Trophoblast cell (in vitro differentiated cells and primary cell): ENCODE data around the gene GLRA3.

Experiments
- DNase-seq, 2 donors: peaks; one replicate each; pipeline ENCODE4 v3.0.0-alpha.2; 2016
- H2AFZ ChIP-seq: 2 replicates; pipeline ENCODE4 v1.6.1; 2013; ENCODE audit warnings: low read length, moderate library complexity, mild to moderate bottlenecking; ENCODE audit not compliant: insufficient read depth, poor library complexity
- H2AK5ac ChIP-seq: 2 replicates; pipeline ENCODE4 v1.6.1; 2013; ENCODE audit warnings: mild to moderate bottlenecking, low read length
- H2BK120ac ChIP-seq: 2 replicates; pipeline ENCODE4 v1.6.1; 2013; ENCODE audit warnings: low read length, mild to moderate bottlenecking, moderate library complexity; ENCODE audit not compliant: insufficient read depth, poor library complexity
- H2BK12ac ChIP-seq: 2 replicates; pipeline ENCODE4 v1.6.1; 2013; ENCODE audit warnings: mild to moderate bottlenecking, low read length, moderate library complexity
- H2BK5ac ChIP-seq: 2 replicates; pipeline ENCODE4 v1.6.1; 2013; ENCODE audit warnings: low read length, low read depth, moderate library complexity, mild to moderate bottlenecking; ENCODE audit not compliant: poor library complexity
- H3K14ac ChIP-seq: 2 replicates; pipeline ENCODE4 v1.6.1; 2013; ENCODE audit warnings: mild to moderate bottlenecking, low read length
- H3K18ac ChIP-seq: 2 replicates; pipeline ENCODE4 v1.6.1; 2013; ENCODE audit warnings: mild to moderate bottlenecking, low read length
- H3K23ac ChIP-seq: 2 replicates; pipeline ENCODE4 v1.6.1; 2013; ENCODE audit warnings: low read length
- H3K27ac ChIP-seq: 2 replicates; pipeline ENCODE4 v1.5.1; 2013; ENCODE audit warnings: low read depth, mild to moderate bottlenecking, inconsistent platforms, low read length, moderate library complexity
- H3K27me3 ChIP-seq: 2 replicates; pipeline ENCODE4 v1.6.1; 2013; ENCODE audit warnings: inconsistent platforms, mild to moderate bottlenecking, low read length, moderate library complexity; ENCODE audit not compliant: insufficient read depth
- H3K36me3 ChIP-seq, 2 experiments: 1 replicate in 1 of 2; 2 replicates in 1 of 2; pipeline ENCODE4 v1.6.1; 2013; ENCODE audit warnings: low read length in 2 of 2, mild to moderate bottlenecking in 2 of 2, moderate library complexity in 1 of 2; ENCODE audit not compliant: insufficient read depth in 2 of 2, control insufficient read depth in 1 of 2
- H3K4ac ChIP-seq: 2 replicates; pipeline ENCODE4 v1.6.1; 2013; ENCODE audit warnings: low read depth, mild to moderate bottlenecking, low read length, moderate library complexity
- H3K4me1 ChIP-seq, 2 experiments: 1 replicate in 1 of 2; 2 replicates in 1 of 2; pipeline ENCODE4 v1.6.1; 2013; ENCODE audit warnings: low read length in 2 of 2, mild to moderate bottlenecking in 2 of 2, moderate library complexity in 1 of 2; ENCODE audit not compliant: insufficient read depth in 2 of 2, control insufficient read depth in 1 of 2
- H3K4me2 ChIP-seq: 2 replicates; pipeline ENCODE4 v1.6.1; 2013; ENCODE audit warnings: inconsistent platforms, mild to moderate bottlenecking, low read length, moderate library complexity
- H3K4me3 ChIP-seq: 2 replicates; pipeline ENCODE4 v1.5.1; 2013; ENCODE audit warnings: mild to moderate bottlenecking, low read depth, low read length, inconsistent platforms
- H3K79me1 ChIP-seq: one replicate; pipeline ENCODE4 v1.6.1; 2013; ENCODE audit warnings: low read length
- H3K79me2 ChIP-seq: 2 replicates; pipeline ENCODE4 v1.6.1; 2013; ENCODE audit warnings: low read length, mild to moderate bottlenecking; ENCODE audit not compliant: control insufficient read depth, insufficient read depth, poor library complexity
- H3K9ac ChIP-seq: 2 replicates; pipeline ENCODE4 v1.6.1; 2013; ENCODE audit warnings: mild to moderate bottlenecking, low read length
- H3K9me3 ChIP-seq: 2 replicates; pipeline ENCODE4 v1.6.1; 2013; ENCODE audit warnings: low read depth, mild to moderate bottlenecking, control low read depth, inconsistent platforms, low read length; ENCODE audit not compliant: insufficient read depth
- H4K12ac ChIP-seq: 2 replicates; pipeline ENCODE4 v1.6.1; 2013; ENCODE audit warnings: low read depth, mild to moderate bottlenecking, low read length, moderate library complexity
- H4K8ac ChIP-seq: 2 replicates; pipeline ENCODE4 v1.6.1; 2013; ENCODE audit warnings: low read depth, mild to moderate bottlenecking, low read length, moderate library complexity
- H4K91ac ChIP-seq: one replicate; pipeline ENCODE4 v1.6.1; 2013; ENCODE audit warnings: low read depth, mild to moderate bottlenecking, low read length, moderate library complexity
- WGBS: extraction: QIAGEN DNeasy Blood & Tissue Kit; methylation state at CpG from one replicate; pipeline ENCODE4 v1.1.7; 2013; ENCODE audit warnings: missing lambda C conversion rate; ENCODE audit not compliant: insufficient read length, insufficient coverage; ENCODE audit errors: extremely low coverage; 5-methylcytosine and 5-hydroxymethylcytosine counted together

Gene GLRA3

DNA sequence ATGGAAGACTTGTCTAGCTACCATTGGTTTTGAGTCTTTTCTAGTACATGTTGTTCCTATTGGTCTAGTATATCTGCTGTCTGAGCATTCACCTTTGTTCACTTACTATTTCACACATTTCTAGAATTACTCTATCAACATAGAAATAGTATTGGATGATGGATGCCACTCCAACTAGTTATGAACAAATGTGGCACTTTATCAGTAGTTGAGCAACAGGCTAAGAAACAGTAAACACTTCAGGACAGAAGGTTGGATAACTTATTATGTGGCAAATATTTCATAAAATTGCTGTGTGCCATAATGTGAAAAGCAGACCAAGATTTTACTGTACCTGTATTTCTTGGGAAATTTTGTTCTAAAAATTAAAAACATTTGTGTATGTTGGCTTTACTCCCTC is 42.4 kb upstream of the GLRA3 start:
- Histone ChIP-seq H4K91ac (no peak overlapping the region), H3K36me3 (no peaks in the 10 kb centered on the region), H2AK5ac (no peak overlapping the region), H4K8ac (no peak overlapping the region), H3K27ac (no peak overlapping the region), H3K27me3 (no peaks in the 10 kb centered on the region), H3K18ac (no peak overlapping the region), H4K12ac (no peak overlapping the region), H2BK5ac (no peak overlapping the region), H3K9me3 (no peaks in the 10 kb centered on the region), H3K79me1 (peaks cover 2% of the 10 kb centered on the region), H3K4ac (no peak overlapping the region), H3K14ac (no peak overlapping the region), H3K23ac (no peak overlapping the region), H3K4me3 (no peak overlapping the region), H2BK12ac (no peak overlapping the region), H3K9ac (no peak overlapping the region), H2AFZ (no peak overlapping the region), H3K4me2 (no peak overlapping the region), H2BK120ac (no peak overlapping the region), H3K4me1 (peaks cover 2 to 3% of the 10 kb centered on the region in 2 experiments), H3K79me2 (no peaks in the 10 kb centered on the region)
- DNase-seq: no peak

DNA sequence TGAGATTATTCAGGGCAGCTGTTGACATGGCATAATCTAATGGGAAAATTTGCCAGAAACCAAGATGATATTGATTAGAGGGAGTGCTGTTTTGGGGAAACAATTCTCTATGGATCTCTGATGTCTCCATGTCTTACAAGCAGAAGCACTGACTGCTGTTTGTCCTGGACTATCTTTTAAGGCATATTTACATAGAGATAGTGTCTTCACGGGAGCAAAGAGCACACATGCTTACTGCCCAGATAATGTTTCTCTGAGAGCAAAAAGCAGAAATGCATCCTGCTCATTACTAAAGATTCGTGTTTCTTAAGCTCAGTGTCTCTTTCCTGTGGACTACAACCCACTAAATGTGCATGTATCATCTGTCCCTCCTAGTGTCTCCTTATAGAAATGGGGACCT is 41.3 kb upstream of the GLRA3 start:
- Histone ChIP-seq H3K18ac (no peak overlapping the region), H3K4me2 (no peak overlapping the region), H3K14ac (no peak overlapping the region), H2AFZ (no peak overlapping the region), H3K79me2 (no peaks in the 10 kb centered on the region), H3K9me3 (no peaks in the 10 kb centered on the region), H3K36me3 (no peaks in the 10 kb centered on the region), H2BK5ac (no peak overlapping the region), H3K4me1 (peaks cover 2 to 3% of the 10 kb centered on the region in 2 experiments), H3K9ac (no peak overlapping the region), H2BK12ac (no peak overlapping the region), H3K23ac (no peak overlapping the region), H2AK5ac (no peak overlapping the region), H3K79me1 (peaks cover 2% of the 10 kb centered on the region), H4K12ac (no peak overlapping the region), H4K91ac (no peak overlapping the region), H4K8ac (no peak overlapping the region), H3K27ac (no peak overlapping the region), H2BK120ac (no peak overlapping the region), H3K4me3 (no peak overlapping the region), H3K4ac (no peak overlapping the region), H3K27me3 (no peaks in the 10 kb centered on the region)
- WGBS: no CpG with 5 or more reads among the region's 2 CpGs
- no peak for DNase-seq

DNA sequence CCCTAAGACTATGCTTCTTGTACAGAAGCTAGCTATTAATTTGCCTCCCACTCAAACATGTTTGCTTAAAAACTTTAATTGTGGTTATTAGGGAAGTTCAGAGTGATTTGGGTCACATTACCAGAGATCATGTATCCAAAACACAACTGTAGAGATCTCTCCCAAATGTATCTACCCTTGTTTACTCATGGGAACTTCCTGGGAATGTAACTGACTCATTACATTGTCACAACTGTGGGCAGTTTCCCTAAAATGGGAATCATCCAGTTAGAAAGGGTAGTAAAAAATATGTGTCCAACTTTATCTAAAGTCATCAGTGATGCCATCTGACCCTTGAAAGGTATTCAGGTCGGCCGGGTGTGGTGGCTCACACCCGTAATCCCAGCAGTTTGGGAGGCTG is 40.3 kb upstream of the GLRA3 start:
- H3K36me3 ChIP-seq: no peaks in the 10 kb centered on the region
- H2BK12ac ChIP-seq: no peak overlapping the region
- no peak overlapping the region for H2AFZ ChIP-seq

DNA sequence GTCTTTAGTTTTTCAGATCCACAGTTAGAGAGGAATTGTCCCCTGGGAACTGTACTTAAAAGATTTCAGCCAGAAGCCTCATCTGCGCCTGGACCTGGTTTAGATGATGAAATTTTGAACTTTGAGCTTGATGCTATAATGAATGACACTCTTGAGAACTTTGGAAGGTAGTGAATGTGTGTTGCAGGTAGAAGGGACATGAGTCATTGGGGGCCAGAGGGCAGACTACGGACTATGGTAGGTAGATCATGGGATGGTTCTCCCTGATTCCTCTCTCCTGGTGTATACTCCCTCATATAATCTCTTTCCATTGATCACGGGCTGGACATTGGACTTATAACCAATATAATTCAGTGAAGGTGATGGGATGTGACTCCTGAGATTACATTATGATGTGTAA is 38.9 kb upstream of the GLRA3 start:
- Histone ChIP-seq H3K27me3 (no peaks in the 10 kb centered on the region), H3K14ac (no peak overlapping the region), H3K79me1 (peaks cover 2% of the 10 kb centered on the region), H3K18ac (no peak overlapping the region), H3K4me1 (peaks cover 2 to 3% of the 10 kb centered on the region in 2 experiments), H3K4me2 (no peak overlapping the region), H4K8ac (no peak overlapping the region), H2AK5ac (no peak overlapping the region), H3K23ac (no peak overlapping the region), H3K4ac (no peak overlapping the region), H3K36me3 (no peaks in the 10 kb centered on the region), H4K12ac (no peak overlapping the region), H3K27ac (no peak overlapping the region), H2BK120ac (no peak overlapping the region), H2BK5ac (no peak overlapping the region), H2AFZ (no peak overlapping the region), H4K91ac (no peak overlapping the region), H3K9me3 (no peaks in the 10 kb centered on the region), H3K79me2 (no peaks in the 10 kb centered on the region), H3K9ac (no peak overlapping the region), H2BK12ac (no peak overlapping the region), H3K4me3 (no peak overlapping the region)
- no peak for DNase-seq
- WGBS: no CpG with 5 or more reads among the region's 3 CpGs

More for the DNA sequence above, 40.3 kb upstream of the GLRA3 start:
- no peak overlapping the region for H3K4me3 ChIP-seq
- no peak overlapping the region for H2AK5ac ChIP-seq
- H4K8ac ChIP-seq: no peak overlapping the region
- no CpG with 5 or more reads among the region's 3 CpGs for WGBS
- H3K27me3 ChIP-seq: no peaks in the 10 kb centered on the region
- H3K4ac ChIP-seq: no peak overlapping the region
- no peak overlapping the region for H2BK5ac ChIP-seq
- no peak overlapping the region for H3K23ac ChIP-seq
- H3K79me2 ChIP-seq: no peaks in the 10 kb centered on the region
- no peak for DNase-seq
- H3K4me2 ChIP-seq: no peak overlapping the region
- no peak overlapping the region for H3K18ac ChIP-seq
- H2BK120ac ChIP-seq: no peak overlapping the region
- no peak overlapping the region for H3K14ac ChIP-seq
- H3K4me1 ChIP-seq: peaks cover 2 to 3% of the 10 kb centered on the region in 2 experiments
- H3K27ac ChIP-seq: no peak overlapping the region
- no peak overlapping the region for H4K91ac ChIP-seq
- no peak overlapping the region for H4K12ac ChIP-seq
- H3K9ac ChIP-seq: no peak overlapping the region
- H3K9me3 ChIP-seq: no peaks in the 10 kb centered on the region
- H3K79me1 ChIP-seq: peaks cover 2% of the 10 kb centered on the region
